AG04449 (cell line): ENCODE results near the gene LRMDA.

Source experiments
- CTCF ChIA-PET: fragments of 350-600 bp; formaldehyde crosslinking; extraction: SDS; loops from one replicate; lab custom pipeline; 2021; ENCODE audit warnings: antibody characterized with exemption; lab: Yijun Ruan, JAX
- POLR2A ChIA-PET: fragments of 400-600, 350-600 bp; formaldehyde crosslinking; extraction: SDS; loops from one replicate; lab custom pipeline; 2020; ENCODE audit warnings: antibody characterized with exemption, inconsistent platforms; lab: Yijun Ruan, JAX
- DNase-seq: peaks from one replicate; pipeline ENCODE4 v3.0.0-alpha.2; 2010; ENCODE audit warnings: low read depth, low spot score
- H3K4me3 ChIP-seq: 2 replicates; pipeline ENCODE4 v1.5.1; 2011; ENCODE audit warnings: low read depth, mild to moderate bottlenecking, control low read depth, low read length
- TF ChIP-seq, protein P1 (sequence below): IDR thresholded peaks from one replicate; pipeline ENCODE4 v1.5.1; 2011; ENCODE audit warnings: mild to moderate bottlenecking, moderate library complexity, low read length, control low read depth, inconsistent platforms; ENCODE audit not compliant: insufficient read depth; ENCODE audit errors: missing control alignments

The LRMDA gene

DNA sequence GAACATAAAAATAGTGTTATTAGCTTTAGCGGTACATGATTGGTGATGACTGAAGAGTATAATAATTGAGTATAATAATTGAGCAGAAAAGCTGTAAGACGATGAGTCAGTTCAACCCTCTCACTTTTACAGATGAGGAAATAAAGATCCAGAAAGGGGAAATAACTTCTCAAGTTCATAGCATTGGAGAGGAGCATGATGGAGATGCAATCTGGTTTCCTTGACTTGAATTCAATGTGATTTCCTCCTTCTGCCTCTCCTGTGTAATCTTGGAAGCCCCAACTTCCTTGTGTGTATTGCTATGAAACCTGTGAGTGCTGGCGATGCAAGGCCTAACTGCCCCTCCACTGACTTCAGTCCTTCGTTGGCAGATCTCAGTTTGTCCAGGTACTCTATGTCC lies 265.1 kb downstream of the LRMDA start:
- H3K4me3 ChIP-seq = no peak overlapping the region
- no peak for DNase-seq
- TF ChIP-seq, protein P1, sequence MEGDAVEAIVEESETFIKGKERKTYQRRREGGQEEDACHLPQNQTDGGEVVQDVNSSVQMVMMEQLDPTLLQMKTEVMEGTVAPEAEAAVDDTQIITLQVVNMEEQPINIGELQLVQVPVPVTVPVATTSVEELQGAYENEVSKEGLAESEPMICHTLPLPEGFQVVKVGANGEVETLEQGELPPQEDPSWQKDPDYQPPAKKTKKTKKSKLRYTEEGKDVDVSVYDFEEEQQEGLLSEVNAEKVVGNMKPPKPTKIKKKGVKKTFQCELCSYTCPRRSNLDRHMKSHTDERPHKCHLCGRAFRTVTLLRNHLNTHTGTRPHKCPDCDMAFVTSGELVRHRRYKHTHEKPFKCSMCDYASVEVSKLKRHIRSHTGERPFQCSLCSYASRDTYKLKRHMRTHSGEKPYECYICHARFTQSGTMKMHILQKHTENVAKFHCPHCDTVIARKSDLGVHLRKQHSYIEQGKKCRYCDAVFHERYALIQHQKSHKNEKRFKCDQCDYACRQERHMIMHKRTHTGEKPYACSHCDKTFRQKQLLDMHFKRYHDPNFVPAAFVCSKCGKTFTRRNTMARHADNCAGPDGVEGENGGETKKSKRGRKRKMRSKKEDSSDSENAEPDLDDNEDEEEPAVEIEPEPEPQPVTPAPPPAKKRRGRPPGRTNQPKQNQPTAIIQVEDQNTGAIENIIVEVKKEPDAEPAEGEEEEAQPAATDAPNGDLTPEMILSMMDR = no peak
- POLR2A ChIA-PET = no interaction called here
- CTCF ChIA-PET = no interaction called here

DNA sequence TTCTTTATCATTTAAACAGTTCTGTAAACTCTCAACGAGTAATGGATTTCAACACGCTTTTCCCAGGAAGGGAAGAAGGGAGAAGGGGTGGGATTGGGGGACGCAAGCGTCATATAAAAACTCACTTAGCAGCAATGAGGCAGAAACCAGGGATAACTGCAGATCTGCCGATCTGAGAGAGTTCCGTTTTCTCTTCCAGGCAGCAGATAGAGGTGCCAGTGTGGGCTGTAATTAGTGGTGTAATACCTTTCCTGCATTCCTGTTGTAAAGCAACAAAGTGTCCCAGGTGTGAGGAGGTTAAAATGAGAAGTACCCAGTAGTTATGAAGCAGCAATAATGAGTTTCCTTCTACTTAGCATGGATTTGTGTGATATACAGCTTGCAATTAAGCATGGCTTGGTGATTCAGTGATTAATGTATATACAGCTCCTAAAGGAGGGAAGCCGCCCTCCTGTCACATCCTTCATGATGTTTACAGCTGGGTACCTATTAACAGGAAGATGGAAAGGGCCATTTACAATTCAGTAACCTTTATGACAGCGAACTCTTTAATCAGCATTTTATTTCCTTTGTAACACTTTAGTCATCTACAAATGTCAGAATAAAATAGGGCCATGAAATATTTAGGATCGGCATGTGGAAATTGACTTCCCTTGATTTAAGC lies 271.9 kb downstream of the LRMDA start:
- no peak overlapping the region for H3K4me3 ChIP-seq
- ChIA-PET POLR2A (no interaction called here), CTCF (no interaction called here)
- TF ChIP-seq, protein P1 = no peak
- DNase-seq = no peak

DNA sequence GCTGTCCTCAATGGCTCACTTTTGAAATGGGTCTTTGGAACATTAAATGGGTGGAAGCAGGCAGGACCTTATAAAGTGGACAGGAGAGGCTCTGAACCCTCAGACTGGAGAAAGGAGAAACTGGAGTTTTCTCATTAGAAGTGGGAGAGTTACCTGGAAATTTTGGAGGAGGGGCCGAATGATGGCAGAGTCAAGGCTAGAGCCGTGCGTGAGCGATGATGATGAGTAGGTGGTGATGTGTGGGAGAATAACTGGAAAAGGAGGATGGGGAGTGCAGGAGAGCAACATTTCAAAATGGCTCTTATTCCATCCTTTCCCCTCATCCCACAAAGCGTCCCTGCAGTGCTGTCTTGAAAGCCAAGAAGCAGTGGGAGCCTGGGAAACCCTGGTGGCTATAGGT lies 274.0 kb downstream of the LRMDA start:
- no peak overlapping the region for H3K4me3 ChIP-seq
- ChIA-PET POLR2A (no interaction called here), CTCF (no interaction called here)
- TF ChIP-seq, protein P1 = no peak
- no peak for DNase-seq

DNA sequence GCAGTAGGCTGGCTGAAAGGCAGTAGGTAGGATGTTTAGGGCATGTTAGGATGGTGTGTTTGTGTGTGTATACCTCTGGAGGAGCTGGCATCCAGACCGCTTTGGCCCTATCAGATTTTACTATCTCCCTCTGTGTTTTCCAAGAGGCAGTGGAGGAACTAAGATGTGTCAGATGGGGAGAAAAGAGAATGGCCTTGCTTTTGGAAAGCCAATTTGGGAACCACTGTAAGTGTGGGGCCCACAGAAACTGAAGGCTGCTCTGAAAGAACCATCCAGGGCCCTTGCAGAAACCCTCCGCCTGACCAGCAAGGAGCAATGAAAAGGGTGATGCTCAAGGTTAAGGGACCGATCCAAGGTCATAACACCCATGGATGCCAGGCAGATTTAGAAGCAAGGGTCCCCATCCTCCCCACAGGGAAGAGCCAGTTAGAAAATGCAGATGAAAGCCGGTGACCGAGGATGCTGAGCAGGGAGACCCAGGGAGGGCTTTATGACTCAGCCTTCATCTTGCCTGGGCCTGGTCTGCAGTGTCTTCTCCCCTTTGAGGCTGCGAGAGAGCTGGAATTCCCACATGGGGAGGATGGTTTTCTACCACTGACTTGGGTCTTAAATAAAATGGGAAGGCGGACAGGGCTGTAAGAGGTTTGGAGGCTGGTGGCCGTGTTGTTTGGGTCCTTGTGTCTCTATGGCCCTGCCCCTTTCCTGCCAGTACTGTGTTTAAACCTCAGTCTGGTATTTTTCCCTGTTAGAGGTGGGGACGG lies 275.8 kb downstream of the LRMDA start:
- no peak for DNase-seq
- TF ChIP-seq, protein P1 = no peak
- no peak overlapping the region for H3K4me3 ChIP-seq
- ChIA-PET POLR2A (no interaction called here), CTCF (no interaction called here)

DNA sequence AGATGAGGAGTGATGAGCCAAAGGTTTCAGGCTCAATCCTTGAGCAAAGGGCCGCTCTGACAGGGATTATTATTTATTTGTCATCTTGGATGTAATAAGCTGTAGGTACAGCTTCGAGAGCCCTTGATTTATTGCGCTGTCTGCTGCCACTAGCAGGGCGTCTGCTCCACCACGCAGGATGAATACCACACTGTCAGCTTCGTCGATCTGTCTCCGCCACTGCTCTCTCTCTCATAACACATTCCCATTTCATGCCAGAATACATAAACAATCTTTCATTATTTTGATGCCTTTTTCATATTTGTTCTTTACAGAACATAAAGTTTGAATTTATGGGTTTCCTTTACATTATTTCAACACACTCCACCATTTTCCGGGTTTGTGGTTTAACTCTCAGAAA lies 276.6 kb downstream of the LRMDA start:
- DNase-seq = no peak
- ChIA-PET POLR2A (no interaction called here), CTCF (no interaction called here)
- H3K4me3 ChIP-seq = no peak overlapping the region
- TF ChIP-seq, protein P1 = no peak

DNA sequence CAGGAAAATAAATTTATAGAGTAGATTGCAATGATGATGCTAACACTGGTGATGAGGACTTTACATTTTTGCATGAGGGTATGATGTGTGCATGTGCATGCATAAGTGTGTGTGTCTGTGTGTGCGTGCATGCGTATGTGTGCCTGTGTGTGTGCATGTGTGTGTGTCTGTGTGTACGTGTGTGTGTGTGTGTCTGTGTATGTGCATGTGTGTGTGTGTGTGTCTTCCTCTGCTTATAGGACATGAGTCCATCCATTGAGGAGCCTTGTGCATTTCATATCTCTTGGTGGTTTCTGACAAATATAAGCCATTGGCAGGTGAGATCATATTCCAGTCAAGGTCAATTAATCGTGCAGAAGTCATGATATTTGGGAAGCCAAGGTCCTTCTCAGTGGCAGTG lies 277.8 kb downstream of the LRMDA start:
- ChIA-PET CTCF (no interaction called here), POLR2A (no interaction called here)
- H3K4me3 ChIP-seq = no peak overlapping the region
- no peak for DNase-seq
- TF ChIP-seq, protein P1 = no peak
